CD4-positive, alpha-beta T cell treated with Interleukin-12 subunit alpha and Interleukin-12 subunit beta, for 1 hour (primary cell): ENCODE data around the gene CTSZ.

Experiments
- DNase-seq: peaks from one replicate; pipeline ENCODE4 v3.0.0-alpha.2; 2020

The CTSZ gene

DNA sequence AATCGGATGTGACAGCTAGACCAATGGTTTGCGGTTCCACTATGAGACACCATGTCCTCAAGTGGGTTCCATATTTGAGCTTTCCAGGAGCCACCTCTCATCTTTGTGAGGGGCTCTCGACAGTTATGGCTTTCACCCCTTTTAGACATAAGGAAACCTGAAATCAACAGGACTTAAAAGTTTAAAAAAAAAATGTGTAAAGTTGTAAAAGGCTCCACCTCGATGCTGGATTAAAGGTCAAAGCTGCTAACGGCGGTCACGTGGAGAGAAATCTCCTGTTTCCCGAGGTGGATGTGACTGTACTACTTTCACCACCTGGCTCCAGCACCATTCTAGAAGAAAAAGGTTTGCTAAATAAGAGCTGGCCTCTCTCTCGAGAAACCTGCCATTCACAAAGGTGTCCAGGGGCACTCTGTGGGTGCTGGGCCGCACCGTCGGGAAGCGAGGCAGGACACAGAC is 24.5 kb upstream of the CTSZ start:
- DNase-seq = peak; percentile 49

DNA sequence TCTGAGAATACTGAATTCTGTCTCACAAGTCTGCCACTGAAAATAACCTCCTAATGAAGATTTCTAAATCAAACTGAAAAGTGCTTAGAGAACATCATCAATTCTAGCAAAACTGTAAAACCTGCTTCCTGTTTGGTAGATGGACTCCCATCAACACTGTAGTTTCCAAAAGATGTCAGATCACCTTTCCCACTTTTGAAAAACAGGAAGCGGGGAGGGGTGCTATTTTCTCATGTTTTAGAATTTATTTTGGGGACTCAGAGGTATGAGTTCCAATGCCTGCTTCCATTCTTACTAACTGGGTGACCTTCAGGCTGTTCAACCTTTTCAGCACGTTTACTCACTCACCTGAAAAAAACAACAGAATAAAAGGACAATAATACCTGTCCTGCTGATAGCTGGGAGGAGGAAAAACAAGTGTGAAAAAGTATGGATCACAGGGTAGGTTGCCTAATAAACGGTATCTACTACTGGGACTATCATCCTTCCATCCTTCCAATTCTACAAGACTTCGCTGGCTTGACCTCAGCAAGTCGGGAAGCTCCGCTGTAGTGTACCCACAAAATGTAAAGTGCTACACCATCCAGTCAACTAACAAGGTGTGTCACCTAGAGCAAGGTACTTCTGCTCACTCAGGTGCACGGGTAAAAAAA is 24.0 kb upstream of the CTSZ start:
- DNase-seq = no peak

DNA sequence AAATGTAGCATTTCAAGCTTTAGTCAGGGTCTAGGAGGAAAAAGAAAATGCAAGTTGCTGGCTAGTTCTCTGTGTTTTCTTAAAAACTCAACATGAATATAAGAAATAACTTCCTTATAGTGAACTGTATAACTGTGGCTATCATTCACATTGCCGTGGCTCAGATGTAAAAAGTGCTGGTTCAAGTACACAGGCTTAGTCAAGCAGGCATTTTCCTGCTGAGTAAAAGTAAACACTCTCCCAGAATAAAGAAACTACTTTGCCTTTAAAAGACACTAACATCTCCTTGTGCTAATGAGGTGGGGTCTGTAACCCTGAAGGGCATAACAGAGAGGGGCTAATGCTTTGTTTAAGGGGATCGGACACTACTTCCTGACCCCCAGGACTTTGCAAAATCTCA is 21.8 kb upstream of the CTSZ start:
- DNase-seq = no peak

DNA sequence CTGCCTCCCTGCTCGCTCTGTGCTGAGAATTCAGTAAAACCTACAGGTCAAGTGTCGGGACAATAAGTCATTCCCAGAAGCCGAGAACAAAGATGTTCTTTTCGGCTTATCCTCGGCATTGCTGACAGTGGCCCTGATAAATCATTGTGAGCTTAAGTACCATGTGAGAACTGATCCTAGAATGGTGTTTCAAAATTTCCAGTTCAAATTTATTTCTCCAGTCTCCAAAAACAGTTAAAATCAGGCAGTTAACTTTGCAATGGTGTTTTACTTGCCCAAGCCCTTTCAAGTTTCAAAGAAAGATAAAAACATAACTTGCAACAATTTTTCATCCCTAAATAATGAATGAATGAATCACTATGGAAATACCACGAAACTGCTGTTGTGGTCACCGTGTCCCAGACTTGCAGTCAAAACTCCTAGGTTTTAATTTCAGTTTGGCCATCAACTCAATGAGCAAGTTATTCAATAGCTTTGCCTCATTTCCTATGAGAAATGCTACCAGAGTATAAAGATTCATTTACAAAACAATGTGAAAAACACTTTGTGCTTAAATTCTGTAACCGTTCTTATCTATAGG is 20.8 kb upstream of the CTSZ start:
- no peak for DNase-seq

DNA sequence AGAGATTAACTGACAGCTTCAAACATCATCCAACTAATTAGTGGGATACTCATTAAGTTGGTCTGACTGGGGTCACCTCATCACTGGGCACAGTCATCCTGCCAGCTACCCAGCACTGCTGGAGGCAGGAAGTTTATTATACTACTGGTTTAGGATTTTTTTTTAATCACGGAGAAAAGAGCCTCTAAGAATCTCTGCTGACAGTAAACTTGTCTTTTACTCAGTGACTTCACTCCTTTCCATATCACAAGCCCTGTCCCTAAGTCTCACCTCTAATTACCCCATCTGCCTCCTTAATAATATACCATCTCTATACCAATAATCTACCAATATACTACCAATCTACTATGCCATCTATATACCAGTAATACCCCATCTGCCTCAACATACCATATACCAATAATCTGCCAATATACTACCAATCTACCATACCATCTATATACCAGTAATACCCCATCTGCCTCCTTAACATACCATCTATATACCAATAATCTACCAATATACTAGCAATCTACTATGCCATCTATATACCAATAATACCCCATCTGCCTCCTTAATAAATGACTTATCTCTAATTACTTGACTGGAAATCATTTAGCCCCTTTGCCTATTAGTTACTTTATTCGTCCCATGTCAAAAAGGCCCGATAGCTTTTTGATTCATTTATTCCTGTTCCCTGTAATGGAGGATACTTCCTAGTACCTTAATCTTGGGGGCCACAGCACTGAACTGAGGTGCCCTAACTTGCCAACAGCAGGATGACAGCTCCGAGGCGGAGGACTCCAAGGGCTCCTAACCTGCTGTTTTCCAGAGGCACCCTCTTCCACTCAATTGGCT is 20.1 kb upstream of the CTSZ start:
- no peak for DNase-seq

DNA sequence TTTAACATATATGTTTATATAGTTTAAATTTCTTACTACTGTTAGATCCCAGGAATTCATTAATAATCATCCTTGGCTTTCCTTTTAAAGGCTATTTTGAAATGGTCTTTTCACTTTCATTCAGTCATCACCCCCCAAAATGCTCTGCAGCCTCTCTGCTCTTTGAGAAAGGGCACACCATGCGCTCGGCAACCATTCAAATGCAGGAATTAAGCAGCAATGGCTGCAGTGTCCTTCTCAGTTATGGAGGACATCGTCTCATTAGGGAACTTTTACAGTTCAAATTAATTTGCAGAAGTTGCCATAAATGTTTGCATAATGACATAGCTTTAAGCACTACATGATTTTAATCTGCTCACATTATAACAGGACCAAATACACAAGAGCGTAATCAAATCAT is 18.5 kb upstream of the CTSZ start:
- no peak for DNase-seq

DNA sequence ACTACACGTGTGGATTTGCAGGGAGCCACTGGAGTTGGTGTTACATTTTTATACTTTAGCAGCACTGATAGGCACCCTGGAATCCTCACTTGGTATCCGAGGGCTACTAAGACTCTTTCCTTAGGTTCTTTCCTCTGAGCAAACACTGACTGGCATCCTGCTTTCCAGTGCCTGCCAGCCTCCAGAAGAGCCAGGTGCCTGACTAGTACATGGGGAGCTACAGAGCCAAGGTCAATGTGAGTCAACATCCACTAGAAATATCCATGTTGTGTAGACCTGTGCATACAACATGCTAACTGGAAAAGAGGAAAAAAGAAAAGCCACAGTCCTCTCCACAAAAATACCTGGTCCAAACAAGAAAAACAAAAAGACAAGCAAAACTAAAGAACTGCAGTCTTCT is 18.0 kb upstream of the CTSZ start:
- no peak for DNase-seq

DNA sequence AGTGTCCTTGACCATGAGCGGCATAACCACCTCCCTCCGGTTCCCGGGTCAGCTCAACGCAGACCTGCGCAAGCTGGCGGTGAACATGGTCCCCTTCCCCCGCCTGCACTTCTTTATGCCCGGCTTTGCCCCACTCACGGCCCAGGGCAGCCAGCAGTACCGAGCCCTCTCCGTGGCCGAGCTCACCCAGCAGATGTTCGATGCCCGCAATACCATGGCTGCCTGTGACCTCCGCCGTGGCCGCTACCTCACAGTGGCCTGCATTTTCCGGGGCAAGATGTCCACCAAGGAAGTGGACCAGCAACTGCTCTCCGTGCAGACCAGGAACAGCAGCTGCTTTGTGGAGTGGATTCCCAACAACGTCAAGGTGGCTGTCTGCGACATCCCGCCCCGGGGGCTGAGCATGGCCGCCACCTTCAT is 17.1 kb upstream of the CTSZ start:
- no peak for DNase-seq

DNA sequence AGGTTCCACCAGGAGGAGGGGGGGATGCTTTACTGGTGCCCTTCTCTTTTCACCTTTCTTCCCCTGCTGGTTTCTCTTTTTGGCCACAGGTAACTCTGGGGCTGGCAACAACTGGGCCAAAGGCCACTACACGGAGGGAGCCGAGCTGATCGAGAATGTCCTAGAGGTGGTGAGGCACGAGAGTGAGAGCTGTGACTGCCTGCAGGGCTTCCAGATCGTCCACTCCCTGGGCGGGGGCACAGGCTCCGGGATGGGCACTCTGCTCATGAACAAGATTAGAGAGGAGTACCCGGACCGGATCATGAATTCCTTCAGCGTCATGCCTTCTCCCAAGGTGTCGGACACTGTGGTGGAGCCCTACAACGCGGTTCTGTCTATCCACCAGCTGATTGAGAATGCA is 16.6 kb upstream of the CTSZ start:
- DNase-seq = no peak

DNA sequence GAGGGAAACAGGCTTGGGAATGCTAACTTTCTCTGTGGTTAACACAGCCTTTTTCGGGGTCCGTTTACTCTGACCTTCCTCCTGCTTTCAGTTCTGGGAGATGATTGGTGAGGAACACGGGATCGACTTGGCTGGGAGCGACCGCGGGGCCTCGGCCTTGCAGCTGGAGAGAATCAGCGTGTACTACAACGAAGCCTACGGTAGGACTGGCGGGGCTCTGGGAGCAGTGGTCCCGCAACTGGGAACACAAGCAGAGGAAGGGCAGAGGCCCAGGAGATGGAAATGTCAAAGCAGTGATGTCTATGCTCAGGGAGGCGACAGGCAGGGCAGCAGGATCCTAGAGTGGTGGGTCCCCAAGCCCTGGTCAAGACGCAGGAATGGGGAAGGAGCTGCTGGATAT is 15.7 kb upstream of the CTSZ start:
- DNase-seq = no peak

DNA sequence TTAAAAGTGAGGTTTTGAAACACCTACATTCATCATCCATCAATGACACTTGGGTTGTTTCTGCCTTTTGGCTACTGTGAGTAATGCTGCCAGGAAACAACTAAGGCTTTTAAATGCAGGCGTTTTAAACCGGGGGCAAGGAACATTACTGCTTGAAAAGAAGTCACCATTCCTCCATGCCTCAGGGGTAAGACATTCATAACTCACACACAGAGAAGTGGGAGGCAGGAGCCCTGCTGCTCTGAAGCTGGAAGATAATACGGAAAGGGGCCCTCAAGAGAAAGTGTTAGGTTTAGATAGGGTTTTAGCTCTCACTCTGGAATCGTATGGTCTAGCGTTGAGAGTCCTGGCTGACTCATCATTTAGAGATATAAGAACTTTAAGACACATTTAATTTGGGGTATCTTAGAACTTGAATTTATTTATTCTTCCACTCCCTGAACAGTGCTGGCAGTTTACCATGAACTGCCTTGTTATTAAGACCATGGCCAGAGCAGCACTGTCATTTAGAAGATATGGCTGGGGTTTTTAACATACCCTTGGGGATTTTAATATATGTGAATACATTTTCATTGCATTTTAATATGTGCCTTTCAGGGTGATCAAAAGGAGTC is 14.0 kb upstream of the CTSZ start:
- DNase-seq = no peak

DNA sequence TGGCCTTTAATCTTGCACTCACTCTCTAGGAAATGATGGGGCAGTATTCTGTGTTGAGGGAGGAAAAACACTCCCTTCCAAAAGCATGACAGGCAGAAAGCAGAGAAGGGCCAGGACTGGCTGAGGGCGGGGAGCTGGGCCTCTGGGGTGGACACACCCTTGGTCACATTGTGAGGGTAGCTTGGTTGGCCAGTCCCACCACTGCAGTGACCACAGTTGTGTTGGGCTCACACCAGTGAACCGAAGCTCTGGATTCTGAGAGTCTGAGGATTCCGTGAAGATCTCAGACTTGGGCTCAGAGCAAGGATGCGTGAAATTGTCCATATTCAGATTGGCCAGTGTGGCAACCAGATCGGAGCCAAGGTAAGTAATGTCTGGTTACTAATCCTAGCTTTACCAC is 12.2 kb upstream of the CTSZ start, which contains the start of gene TUBB1:
TSS of gene TUBB1 (plus strand) at position 213 of the 400 bp plus-strand sequence. CDS start at position 307, 94 bp downstream.
- no peak for DNase-seq

DNA sequence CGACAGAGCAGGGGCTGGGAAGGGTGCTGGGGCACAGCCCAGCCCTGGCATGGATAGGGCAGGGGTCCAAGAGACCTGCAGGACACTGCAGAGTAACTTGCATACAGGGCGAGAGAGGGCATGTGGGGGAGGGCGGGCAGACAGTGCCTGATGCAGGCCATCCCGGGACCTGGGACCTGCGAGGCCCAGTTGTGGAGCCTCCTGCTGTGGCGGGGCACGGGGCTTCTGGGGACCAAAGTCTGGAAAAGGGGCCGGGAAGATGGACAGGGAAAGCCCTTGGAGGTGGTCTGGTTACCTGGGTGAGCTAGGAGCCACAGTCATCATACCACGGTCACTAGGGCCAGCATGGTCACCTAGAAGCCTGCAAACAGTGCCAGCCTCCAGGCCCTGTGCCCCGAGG is 11.8 kb upstream of the CTSZ start:
- no peak for DNase-seq

DNA sequence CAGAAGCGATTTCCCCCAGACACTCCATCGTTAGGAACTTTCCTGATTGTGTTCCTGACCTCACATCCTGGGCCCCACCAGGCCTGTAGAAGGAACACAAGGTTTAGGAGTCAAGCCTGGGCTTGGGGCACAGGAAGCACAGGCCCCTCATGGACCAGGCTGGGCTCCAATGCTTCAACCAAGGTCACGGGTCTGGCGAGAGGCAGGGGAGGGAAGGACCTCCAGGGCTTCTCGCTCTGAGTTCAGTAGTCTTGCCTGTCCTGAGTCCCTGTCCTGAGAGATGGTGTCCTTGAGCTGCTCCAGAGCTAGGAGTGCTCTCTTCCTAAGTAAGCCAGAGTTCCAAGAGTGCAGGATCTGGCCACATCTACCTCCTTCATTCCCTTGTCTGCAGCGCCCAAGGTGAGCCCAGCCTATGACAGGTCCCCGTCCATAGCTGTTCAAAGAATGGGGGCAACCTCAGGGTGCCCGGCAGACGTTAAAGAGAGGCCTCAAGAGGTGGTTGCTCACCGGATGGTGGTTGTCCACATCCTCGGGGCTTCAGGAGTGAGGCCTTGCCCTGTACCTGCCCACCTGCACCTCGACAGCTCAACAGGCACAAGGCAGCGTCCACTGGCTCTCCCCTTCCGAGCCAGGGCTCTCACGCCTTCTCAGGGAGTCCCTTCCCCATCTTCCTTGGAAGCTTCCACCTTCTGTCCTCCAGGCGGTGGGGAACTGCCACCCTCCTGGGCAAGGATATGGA is 10.6 kb upstream of the CTSZ start:
- DNase-seq = no peak

DNA sequence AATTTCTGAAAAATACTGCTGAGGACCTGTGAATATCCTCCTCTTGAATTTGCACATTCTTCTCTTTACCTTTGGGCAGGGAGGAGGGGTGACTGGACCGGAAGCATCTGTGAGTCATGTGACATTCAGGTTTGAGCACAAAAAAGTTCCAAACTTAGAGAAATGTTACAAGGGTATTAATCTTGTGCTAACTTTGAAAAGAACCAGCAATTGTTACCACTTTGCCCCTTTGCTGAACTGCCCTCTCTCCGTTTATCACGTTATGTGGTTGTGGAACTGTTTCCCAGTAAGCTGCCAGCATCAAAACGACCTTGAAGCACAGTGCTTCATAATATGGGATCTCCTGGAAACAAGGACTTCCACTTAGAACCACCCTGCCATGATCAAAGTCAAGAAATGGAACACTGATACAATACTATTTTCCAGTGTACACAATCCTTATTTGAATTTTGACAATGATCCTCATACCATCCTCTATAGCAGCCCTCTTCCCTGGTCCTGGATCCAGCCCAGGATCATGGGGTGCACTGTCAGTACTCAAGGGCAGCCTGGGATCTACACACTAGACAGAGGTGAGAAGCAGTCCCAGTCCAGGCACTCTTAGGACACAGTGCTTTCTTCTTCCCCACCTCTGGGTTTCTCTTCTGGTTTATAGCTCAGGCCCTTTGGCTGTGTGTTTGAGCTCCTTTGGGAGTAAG is 9.9 kb upstream of the CTSZ start:
- DNase-seq = no peak

DNA sequence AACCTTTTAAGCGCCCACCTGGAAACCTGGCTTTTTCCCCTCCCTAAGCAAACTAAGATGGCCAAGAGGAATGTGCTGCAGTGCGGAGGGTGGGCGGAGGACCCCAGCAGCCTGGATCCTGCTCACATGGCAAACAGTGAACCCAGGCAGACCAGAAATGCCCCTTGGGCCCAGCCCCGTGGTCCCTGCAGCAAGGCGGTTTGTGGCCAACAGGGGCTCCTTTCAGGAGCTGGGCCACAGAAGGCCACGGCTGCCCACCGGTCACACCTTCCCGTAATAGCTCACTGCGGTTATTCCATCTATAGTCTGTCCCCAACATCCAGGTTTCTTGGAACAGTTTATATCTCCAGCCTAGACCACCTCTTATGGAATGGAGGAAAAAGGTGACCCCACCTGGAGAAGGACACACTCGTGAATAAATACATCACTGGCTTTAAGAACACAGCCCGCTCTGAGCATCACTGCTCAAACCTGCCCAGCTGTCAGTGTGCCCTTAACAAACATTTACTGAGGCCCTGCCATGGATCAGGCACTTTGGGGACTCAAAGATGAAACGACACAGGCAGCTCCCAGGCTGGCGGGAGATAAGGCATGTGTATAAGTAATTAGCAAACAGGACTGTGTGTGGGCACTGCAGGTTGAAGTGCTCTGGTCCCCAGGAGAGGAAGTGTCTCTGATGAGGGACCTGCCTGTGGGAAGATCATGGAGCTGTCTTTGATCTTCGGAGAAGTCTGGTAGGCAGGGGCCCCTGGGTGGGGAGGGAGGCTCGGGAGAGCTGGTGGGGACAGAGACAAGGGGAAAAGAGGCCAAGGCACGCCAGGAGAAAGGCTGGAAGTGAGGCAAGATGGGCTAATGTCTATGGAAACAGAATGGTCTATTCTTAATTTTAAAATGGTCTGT is 9.0 kb upstream of the CTSZ start:
- no peak for DNase-seq

DNA sequence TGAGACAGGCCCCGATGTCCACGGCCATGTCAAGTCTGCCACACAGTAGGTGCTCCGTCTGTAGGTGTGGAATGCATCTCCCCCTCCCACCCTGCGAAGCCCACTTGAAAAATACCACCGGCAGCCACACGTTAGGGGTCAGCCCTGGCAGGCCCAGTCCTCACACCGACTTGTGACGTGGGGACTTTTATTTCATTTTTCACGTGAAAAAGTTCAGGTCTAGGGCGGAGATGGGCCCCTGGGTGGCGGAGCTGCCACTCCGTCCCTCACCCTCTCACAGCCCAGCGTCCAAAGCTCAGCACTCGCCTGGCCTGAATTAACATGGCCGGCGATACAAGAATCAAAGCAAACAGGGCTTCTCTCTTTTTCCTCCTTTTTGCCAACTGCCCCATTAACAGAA is 8.4 kb upstream of the CTSZ start:
- DNase-seq = no peak

DNA sequence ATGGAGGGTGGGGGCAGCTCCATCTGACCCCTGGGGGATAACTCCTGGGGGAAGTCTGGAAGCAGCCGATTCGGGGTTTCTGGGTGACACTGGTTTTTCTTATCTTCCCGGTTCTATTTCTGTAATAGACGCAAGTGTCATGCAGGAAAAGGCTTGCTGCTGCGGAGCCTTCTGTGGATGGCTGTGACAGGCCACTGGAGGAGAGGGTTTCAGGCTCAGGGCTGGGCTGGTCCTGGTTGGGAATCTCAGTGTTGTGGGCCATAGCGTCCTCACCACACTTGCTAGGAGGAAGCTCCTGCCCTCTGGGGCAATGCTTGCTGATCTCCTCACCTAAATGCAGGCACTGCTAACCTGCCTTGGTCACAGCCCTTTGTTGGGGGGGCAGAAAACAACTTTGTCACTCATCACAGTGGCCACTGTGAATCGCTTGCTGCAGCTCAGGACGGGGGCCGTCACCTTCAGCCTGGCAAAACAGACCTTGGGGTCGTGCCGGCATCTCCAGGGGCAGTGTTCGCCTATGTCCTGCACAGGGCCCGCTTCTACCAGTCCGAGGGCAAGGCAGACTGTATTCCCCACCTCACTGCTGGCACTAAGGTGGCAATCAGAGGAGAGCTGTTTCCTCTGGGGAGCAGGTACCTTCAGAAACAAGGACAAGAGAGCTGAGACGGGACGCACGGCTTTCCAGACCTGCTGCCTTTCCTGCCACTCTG is 7.8 kb upstream of the CTSZ start:
- DNase-seq = no peak

DNA sequence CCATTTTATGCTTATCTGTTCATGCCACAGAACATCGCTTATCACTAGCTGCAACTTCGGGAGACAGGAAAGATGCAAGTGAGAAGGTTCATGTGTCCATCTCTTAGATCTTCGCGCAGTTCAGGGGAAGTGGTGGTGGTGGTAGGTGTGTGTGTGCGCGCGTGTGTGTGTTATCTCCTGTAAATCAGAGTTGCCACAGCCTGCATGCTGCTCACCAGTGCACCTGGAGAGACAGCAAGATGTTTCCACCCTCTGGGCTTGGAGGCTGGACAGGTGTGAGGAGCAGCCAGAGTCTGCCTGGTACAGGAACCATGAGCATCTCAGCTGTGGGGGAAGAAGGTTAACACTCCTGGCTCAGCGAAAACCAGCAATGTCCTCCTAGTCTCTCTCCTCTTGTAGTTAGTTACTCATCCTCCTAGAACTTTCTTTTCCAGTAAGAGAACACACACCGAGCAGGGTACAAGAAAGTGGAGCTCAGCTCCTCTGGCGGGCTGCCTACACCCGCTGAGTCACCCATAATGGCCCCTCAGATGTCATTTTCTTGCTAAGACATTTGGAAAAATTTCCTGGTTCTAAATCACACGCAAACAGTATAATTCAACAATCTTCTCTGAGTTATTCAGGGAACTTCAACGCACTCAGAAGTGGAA is 7.0 kb upstream of the CTSZ start:
- DNase-seq = peak; percentile 38
